Nephron progenitor cell (in vitro differentiated cells): ENCODE measurements around the gene FBLN5.

ENCODE experiments used
- DNase-seq: peaks from one replicate; pipeline ENCODE4 v3.0.0; 2021
- H3K27ac Mint-ChIP-seq: 2 replicates; pipeline ENCODE4 v1.8.0; 2021; ENCODE audit warnings: mild to moderate bottlenecking, moderate library complexity, mixed read lengths
- H3K27me3 Mint-ChIP-seq: 2 replicates; pipeline ENCODE4 v1.8.0; 2021; ENCODE audit warnings: mild to moderate bottlenecking, low read depth, mixed read lengths; ENCODE audit not compliant: poor library complexity
- H3K36me3 Mint-ChIP-seq: 2 replicates; pipeline ENCODE4 v1.8.0; 2021; ENCODE audit warnings: low read depth, mixed read lengths
- H3K4me1 Mint-ChIP-seq: 2 replicates; pipeline ENCODE4 v1.8.0; 2021; ENCODE audit warnings: mixed read lengths
- H3K4me3 Mint-ChIP-seq: 2 replicates; pipeline ENCODE4 v1.8.0; 2021; ENCODE audit warnings: mild to moderate bottlenecking, moderate library complexity, mixed read lengths
- H3K9me3 Mint-ChIP-seq: 2 replicates; pipeline ENCODE4 v1.8.0; 2021; ENCODE audit warnings: mild to moderate bottlenecking, moderate library complexity, mixed read lengths
- CTCF ChIP-seq: fragments of 200-600 bp; sonication (generic); IDR thresholded peaks from 2 replicates; pipeline ENCODE4 v1.5.0; 2021; ENCODE audit warnings: antibody characterized with exemption

The FBLN5 gene

GRCh38 chr14:91983588-91983987, 36.1 kb upstream of the FBLN5 start:
- Mint-ChIP-seq H3K4me1 (no peaks in the 10 kb centered on the region), H3K36me3 (peaks cover 90% of the 10 kb centered on the region), H3K9me3 (no peaks in the 10 kb centered on the region), H3K4me3 (no peak overlapping the region), H3K27me3 (no peaks in the 10 kb centered on the region), H3K27ac (no peak overlapping the region)
- no peak for TF ChIP-seq CTCF
- no peak for DNase-seq

- TF ChIP-seq CTCF, result no peak
- DNase-seq, result no peak
- H3K36me3 Mint-ChIP-seq, result peaks cover 85% of the 10 kb centered on the region
- H3K27me3 Mint-ChIP-seq, result no peaks in the 10 kb centered on the region
- H3K9me3 Mint-ChIP-seq, result no peaks in the 10 kb centered on the region
- H3K4me3 Mint-ChIP-seq, result no peak overlapping the region
- no peaks in the 10 kb centered on the region for H3K4me1 Mint-ChIP-seq
- H3K27ac Mint-ChIP-seq, result no peak overlapping the region
Observed at GRCh38 chr14:91980157-91980556, 32.7 kb upstream of the FBLN5 start.

GRCh38 chr14:91977884-91978283, 30.4 kb upstream of the FBLN5 start:
- no peak for TF ChIP-seq CTCF
- no peaks in the 10 kb centered on the region for H3K9me3 Mint-ChIP-seq
- no peaks in the 10 kb centered on the region for H3K4me1 Mint-ChIP-seq
- no peak for DNase-seq
- no peak overlapping the region for H3K4me3 Mint-ChIP-seq
- H3K27ac Mint-ChIP-seq, result no peak overlapping the region
- no peaks in the 10 kb centered on the region for H3K27me3 Mint-ChIP-seq
- H3K36me3 Mint-ChIP-seq, result peaks cover 83% of the 10 kb centered on the region

- H3K36me3 Mint-ChIP-seq, result peaks cover 74% of the 10 kb centered on the region
- no peak overlapping the region for H3K27ac Mint-ChIP-seq
- DNase-seq, result no peak
- H3K27me3 Mint-ChIP-seq, result no peaks in the 10 kb centered on the region
- H3K9me3 Mint-ChIP-seq, result no peaks in the 10 kb centered on the region
- no peaks in the 10 kb centered on the region for H3K4me1 Mint-ChIP-seq
- H3K4me3 Mint-ChIP-seq, result no peak overlapping the region
- TF ChIP-seq CTCF, result no peak
Observed at GRCh38 chr14:91975763-91976162, 28.3 kb upstream of the FBLN5 start.

GRCh38 chr14:91971188-91971778, 23.8 kb upstream of the FBLN5 start:
- TF ChIP-seq CTCF, result no peak
- H3K4me1 Mint-ChIP-seq, result no peaks in the 10 kb centered on the region
- peaks cover 59% of the 10 kb centered on the region for H3K36me3 Mint-ChIP-seq
- H3K4me3 Mint-ChIP-seq, result no peak overlapping the region
- no peaks in the 10 kb centered on the region for H3K9me3 Mint-ChIP-seq
- no peaks in the 10 kb centered on the region for H3K27me3 Mint-ChIP-seq
- DNase-seq, result no peak
- no peak overlapping the region for H3K27ac Mint-ChIP-seq

GRCh38 chr14:91968280-91968679, 20.8 kb upstream of the FBLN5 start:
- H3K27ac Mint-ChIP-seq, result no peak overlapping the region

More at GRCh38 chr14:91968280-91968679, 20.8 kb upstream of the FBLN5 start:
- H3K36me3 Mint-ChIP-seq, result peaks cover 37% of the 10 kb centered on the region
- no peaks in the 10 kb centered on the region for H3K27me3 Mint-ChIP-seq
- no peak for DNase-seq
- no peaks in the 10 kb centered on the region for H3K9me3 Mint-ChIP-seq
- no peak for TF ChIP-seq CTCF
- no peak overlapping the region for H3K4me3 Mint-ChIP-seq
- H3K4me1 Mint-ChIP-seq, result peaks cover 5% of the 10 kb centered on the region
